ENCODE measurements around the gene DNAH11. TPM values are rescaled to one million over a fixed set of nuclear protein-coding genes. Genes with fewer than 3 reads are reported as not detected.

The DNAH11 gene
- total and polyA plus RNA-seq, 2 of the 4 experiments (the other 2 are of a cell fraction) = not detected

GRCh38 chr7:21656796-21657195 lies 114.0 kb downstream of the DNAH11 start:
- intact Hi-C loops (cut with micrococcal nuclease) = no loop called here
- WGBS, 2 experiments (ENCODE audit: extremely low coverage in 2 of 2, insufficient read length in 1 of 2) = no CpG with 5 or more reads among the region's 2 CpGs

More at GRCh38 chr7:21656796-21657195, 114.0 kb downstream of the DNAH11 start:
- no peak overlapping the region for H4K8ac ChIP-seq (ENCODE audit: low read depth in 2 of 2, low read length in 2 of 2)
- H3K4me1 ChIP-seq (ENCODE audit: control insufficient read depth, insufficient read depth, low read length) = no peaks in the 10 kb centered on the region
- POLR2A ChIA-PET (ENCODE audit: unreplicated experiment) = no interaction called here
- no peaks in the 10 kb centered on the region for H3K9me1 ChIP-seq (ENCODE audit: insufficient read depth, low read length)
- in situ Hi-C loops (cut with MboI; ENCODE audit: low sequenced_read_pairs) (no loop called here), dilution Hi-C loops (cut with HindIII; ENCODE audit: low sequenced_read_pairs, unreplicated experiment) (no loop called here)
- no peak overlapping the region for H2BK5ac ChIP-seq (ENCODE audit: low read depth, low read length, poor library complexity, severe bottlenecking)
- no TSS peak for BruUV-seq (replicated peaks)
- H3K27ac ChIP-seq (ENCODE audit: insufficient read depth, low read length) = no peak overlapping the region
- no peak overlapping the region for H3K56ac ChIP-seq (ENCODE audit: extremely low read depth, insufficient read depth, low read length)
- no peaks in the 10 kb centered on the region for H4K20me1 ChIP-seq (ENCODE audit: insufficient read depth, low read length)
- DNase-seq (no peak), ATAC-seq (ENCODE audit: low read depth) (no peak)
- H4K5ac ChIP-seq (ENCODE audit: low read depth, low read length) = no peak overlapping the region
- CTCF ChIA-PET = no interaction called here
- H2AFZ ChIP-seq (replicated peaks; ENCODE audit: low read length, poor library complexity) = no peak overlapping the region
- no peak overlapping the region for H3K4me2 ChIP-seq (ENCODE audit: low read depth, low read length)
- H3K9ac ChIP-seq (ENCODE audit: low read depth, low read length) = no peak overlapping the region
- no peak overlapping the region for H4K91ac ChIP-seq (ENCODE audit: insufficient read depth, low read depth, low read length)
- no peak overlapping the region for H2AK9ac ChIP-seq (replicated peaks; ENCODE audit: low read depth, low read length, poor library complexity)
- H3K4me3 ChIP-seq (ENCODE audit: insufficient read depth, low read depth, low read length) = no peak overlapping the region
- H2BK15ac ChIP-seq (ENCODE audit: low read depth, low read length) = no peak overlapping the region
- H2AK5ac ChIP-seq (ENCODE audit: low read depth, low read length) = no peak overlapping the region
- H3K14ac ChIP-seq (replicated peaks; ENCODE audit: low read depth, low read length) = no peak overlapping the region
- no peak overlapping the region for H3K4ac ChIP-seq (ENCODE audit: low read depth, low read length)
- no peak overlapping the region for H3K23ac ChIP-seq (ENCODE audit: low read depth, low read length)
- no peak for TF ChIP-seq POLR2A (IDR thresholded peaks at IDR 0.05; ENCODE audit: low read depth, low read length)
- TF ChIP-seq BHLHE40 (IDR thresholded peaks at IDR 0.05; ENCODE audit: low read depth, low read length) = no peak
- no peak for TF ChIP-seq SMC3 (IDR thresholded peaks at IDR 0.05; ENCODE audit: low read depth, low read length)
- TF ChIP-seq USF2 (IDR thresholded peaks at IDR 0.05; ENCODE audit: low read depth, low read length) = no peak
- TF ChIP-seq NFE2L2 (IDR thresholded peaks at IDR 0.05; ENCODE audit: low read depth, low read length) = no peak
- no peak for TF ChIP-seq CEBPB (IDR thresholded peaks at IDR 0.05; ENCODE audit: low read depth, low read length)
- no peak for TF ChIP-seq ELK1 (IDR thresholded peaks at IDR 0.05; ENCODE audit: borderline replicate concordance, low read depth, low read length)
- no peak for TF ChIP-seq MAZ (IDR thresholded peaks at IDR 0.05; ENCODE audit: borderline replicate concordance, low read depth, low read length)
- no peak for TF ChIP-seq CTCF (conservative IDR thresholded peaks at IDR 0.05; ENCODE audit: low read depth, low read length)
- no peak for TF ChIP-seq RAD21 (IDR thresholded peaks at IDR 0.05; ENCODE audit: low read length)
- no peak for TF ChIP-seq MAFK (IDR thresholded peaks at IDR 0.05; ENCODE audit: low read depth, low read length)
- TF ChIP-seq MXI1 (IDR thresholded peaks at IDR 0.05; ENCODE audit: borderline replicate concordance, low read depth, low read length) = no peak
- no peak for TF ChIP-seq RFX5 (IDR thresholded peaks at IDR 0.05; ENCODE audit: low read depth, low read length)
- TF ChIP-seq CHD1 (IDR thresholded peaks at IDR 0.05; ENCODE audit: low read depth, low read length) = no peak
- no peak for TF ChIP-seq RCOR1 (IDR thresholded peaks at IDR 0.05; ENCODE audit: insufficient replicate concordance, low read length)
- no peak for TF ChIP-seq FOS (IDR thresholded peaks at IDR 0.05; ENCODE audit: low read depth, low read length)
- no peaks in the 10 kb centered on the region for H3K27me3 ChIP-seq (ENCODE audit: control insufficient read depth, insufficient read depth, low read length)
- H3K79me1 ChIP-seq (ENCODE audit: low read depth in 1 of 2, low read length in 2 of 2) = no peaks in the 10 kb centered on the region
- H3K9me3 ChIP-seq (ENCODE audit: control insufficient read depth, insufficient read depth, low read length) = no peaks in the 10 kb centered on the region
- H3K36me3 ChIP-seq (ENCODE audit: control insufficient read depth, insufficient read depth, low read length) = no peaks in the 10 kb centered on the region
- no peak overlapping the region for H2BK120ac ChIP-seq (ENCODE audit: low read depth, low read length)
- no peak overlapping the region for H3K18ac ChIP-seq (ENCODE audit: low read depth, low read length)
- no peak overlapping the region for H2BK20ac ChIP-seq (ENCODE audit: low read depth, low read length)

Measured in IMR-90 (cell line).